Hepatocyte (in vitro differentiated cells): ENCODE data around the gene RAB3D.
"Not testable (repeated sequence)": the region's sequence is repeated elsewhere in the genome, so short reads cannot be mapped to it uniquely, and the experiment has no call there.

Experiments used
- EZH2phosphoT487 ChIP-seq: fragments of 200-600 bp; sonication (generic); IDR thresholded peaks from one replicate; pipeline ENCODE4 v1.6.1; 2018; ENCODE audit warnings: antibody characterized with exemption, mild to moderate bottlenecking, low read depth, moderate library complexity; ENCODE audit not compliant: unreplicated experiment, severe bottlenecking
- TF ChIP-seq, protein P1 (sequence below): fragments of 200-600 bp; sonication (generic); IDR thresholded peaks from 2 replicates; pipeline ENCODE4 v1.5.1; 2016; ENCODE audit warnings: antibody characterized with exemption, mild to moderate bottlenecking; ENCODE audit not compliant: poor library complexity

DNA sequence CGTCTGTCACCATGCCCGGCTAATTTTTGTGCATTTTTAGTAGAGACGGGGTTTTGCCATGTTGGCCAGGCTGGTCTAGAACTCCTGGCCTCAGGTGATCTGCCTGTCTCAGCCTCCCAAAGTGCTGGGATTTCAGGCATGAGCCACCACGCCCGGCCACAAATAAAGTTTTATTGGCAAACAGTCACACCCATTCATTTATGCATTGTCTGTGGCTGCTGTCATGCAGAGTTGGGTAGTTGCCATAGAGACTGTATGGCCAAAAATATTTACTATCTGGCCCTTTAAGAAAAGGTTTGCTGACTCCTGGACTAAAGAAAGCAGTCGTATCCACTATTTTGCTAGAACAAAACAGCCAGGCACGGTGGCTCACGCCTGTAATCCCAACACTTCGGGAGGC, 5.6 kb downstream of the RAB3D start:
- TF ChIP-seq, protein P1, sequence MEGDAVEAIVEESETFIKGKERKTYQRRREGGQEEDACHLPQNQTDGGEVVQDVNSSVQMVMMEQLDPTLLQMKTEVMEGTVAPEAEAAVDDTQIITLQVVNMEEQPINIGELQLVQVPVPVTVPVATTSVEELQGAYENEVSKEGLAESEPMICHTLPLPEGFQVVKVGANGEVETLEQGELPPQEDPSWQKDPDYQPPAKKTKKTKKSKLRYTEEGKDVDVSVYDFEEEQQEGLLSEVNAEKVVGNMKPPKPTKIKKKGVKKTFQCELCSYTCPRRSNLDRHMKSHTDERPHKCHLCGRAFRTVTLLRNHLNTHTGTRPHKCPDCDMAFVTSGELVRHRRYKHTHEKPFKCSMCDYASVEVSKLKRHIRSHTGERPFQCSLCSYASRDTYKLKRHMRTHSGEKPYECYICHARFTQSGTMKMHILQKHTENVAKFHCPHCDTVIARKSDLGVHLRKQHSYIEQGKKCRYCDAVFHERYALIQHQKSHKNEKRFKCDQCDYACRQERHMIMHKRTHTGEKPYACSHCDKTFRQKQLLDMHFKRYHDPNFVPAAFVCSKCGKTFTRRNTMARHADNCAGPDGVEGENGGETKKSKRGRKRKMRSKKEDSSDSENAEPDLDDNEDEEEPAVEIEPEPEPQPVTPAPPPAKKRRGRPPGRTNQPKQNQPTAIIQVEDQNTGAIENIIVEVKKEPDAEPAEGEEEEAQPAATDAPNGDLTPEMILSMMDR, result not testable (repeated sequence)
- TF ChIP-seq EZH2phosphoT487, result not testable (repeated sequence)
